ENCODE data around the gene TUBB4B.
"Not testable (repeated sequence)": the region's sequence is repeated elsewhere in the genome, so short reads cannot be mapped to it uniquely, and the experiment has no call there.

Gene TUBB4B

GRCh38 chr9:137237759-137238726, 3.0 kb upstream of the TUBB4B start:
- Mint-ChIP-seq H3K4me3 (no peak overlapping the region), H3K36me3 (peaks cover 7% of the 10 kb centered on the region), H3K9me3 (no peaks in the 10 kb centered on the region), H3K4me1 (peaks cover 16% of the 10 kb centered on the region), H3K27ac (no peak overlapping the region), H3K27me3 (no peaks in the 10 kb centered on the region)

GRCh38 chr9:137239541-137240200, 1.4 kb upstream of the TUBB4B start:
- not testable (repeated sequence) for H3K27me3 Mint-ChIP-seq, H3K27ac Mint-ChIP-seq, H3K36me3 Mint-ChIP-seq, H3K9me3 Mint-ChIP-seq
- H3K4me1 Mint-ChIP-seq = peaks cover 16% of the 10 kb centered on the region
- H3K4me3 Mint-ChIP-seq = peak overlapping the region; percentile 81

- H3K36me3 Mint-ChIP-seq = peaks cover 9% of the 10 kb centered on the region
- no peak overlapping the region for H3K27ac Mint-ChIP-seq
- no peaks in the 10 kb centered on the region for H3K9me3 Mint-ChIP-seq
- no peaks in the 10 kb centered on the region for H3K27me3 Mint-ChIP-seq
- H3K4me3 Mint-ChIP-seq = peak overlapping the region; percentile 81
- peaks cover 16% of the 10 kb centered on the region for H3K4me1 Mint-ChIP-seq
Measured at GRCh38 chr9:137240318-137240840, 708 bp upstream of the TUBB4B start.

- Mint-ChIP-seq H3K27ac (peak overlapping the region; percentile 72), H3K4me1 (peaks cover 16% of the 10 kb centered on the region)
Measured at GRCh38 chr9:137241490-137242268, 592 bp downstream of the TUBB4B start.

GRCh38 chr9:137242269-137243203, 1.4 kb downstream of the TUBB4B start:
- Mint-ChIP-seq H3K36me3 (peaks cover 9% of the 10 kb centered on the region), H3K9me3 (no peaks in the 10 kb centered on the region), H3K27me3 (no peaks in the 10 kb centered on the region), H3K4me3 (peak overlapping the region; percentile 87), H3K4me1 (peaks cover 13% of the 10 kb centered on the region), H3K27ac (peak overlapping the region; percentile 68)

More at GRCh38 chr9:137241490-137242268, 592 bp downstream of the TUBB4B start:
- Mint-ChIP-seq H3K9me3 (no peaks in the 10 kb centered on the region), H3K27me3 (no peaks in the 10 kb centered on the region), H3K4me3 (peak overlapping the region; percentile 93), H3K36me3 (peaks cover 9% of the 10 kb centered on the region)

- H3K36me3 Mint-ChIP-seq, H3K27ac Mint-ChIP-seq, H3K4me3 Mint-ChIP-seq, H3K27me3 Mint-ChIP-seq, H3K9me3 Mint-ChIP-seq: not testable (repeated sequence)
- peaks cover 13% of the 10 kb centered on the region for H3K4me1 Mint-ChIP-seq
Measured at GRCh38 chr9:137243266-137243625, 2.2 kb downstream of the TUBB4B start.

GRCh38 chr9:137243626-137244485, 2.8 kb downstream of the TUBB4B start:
- Mint-ChIP-seq H3K27ac (no peak overlapping the region), H3K9me3 (no peaks in the 10 kb centered on the region), H3K4me1 (peaks cover 11% of the 10 kb centered on the region), H3K36me3 (peaks cover 9% of the 10 kb centered on the region), H3K27me3 (no peaks in the 10 kb centered on the region), H3K4me3 (no peak overlapping the region)

GRCh38 chr9:137244486-137245449, 3.7 kb downstream of the TUBB4B start:
- no peaks in the 10 kb centered on the region for H3K9me3 Mint-ChIP-seq
- peaks cover 7% of the 10 kb centered on the region for H3K4me1 Mint-ChIP-seq
- no peak overlapping the region for H3K4me3 Mint-ChIP-seq
- no peak overlapping the region for H3K27ac Mint-ChIP-seq
- no peaks in the 10 kb centered on the region for H3K27me3 Mint-ChIP-seq
- H3K36me3 Mint-ChIP-seq = peaks cover 9% of the 10 kb centered on the region

GRCh38 chr9:137245450-137246421, 4.6 kb downstream of the TUBB4B start:
- peaks cover 9% of the 10 kb centered on the region for H3K36me3 Mint-ChIP-seq
- H3K4me3 Mint-ChIP-seq = no peak overlapping the region
- H3K9me3 Mint-ChIP-seq = no peaks in the 10 kb centered on the region
- H3K27me3 Mint-ChIP-seq = no peaks in the 10 kb centered on the region
- H3K4me1 Mint-ChIP-seq = peaks cover 7% of the 10 kb centered on the region
- H3K27ac Mint-ChIP-seq = peak overlapping the region; percentile 41

GRCh38 chr9:137247135-137247915, 6.2 kb downstream of the TUBB4B start:
- no peak overlapping the region for H3K4me3 Mint-ChIP-seq
- peaks cover 7% of the 10 kb centered on the region for H3K36me3 Mint-ChIP-seq
- H3K4me1 Mint-ChIP-seq = peaks cover 6% of the 10 kb centered on the region
- no peak overlapping the region for H3K27ac Mint-ChIP-seq
- H3K27me3 Mint-ChIP-seq = no peaks in the 10 kb centered on the region
- H3K9me3 Mint-ChIP-seq = no peaks in the 10 kb centered on the region

GRCh38 chr9:137247916-137248175, 6.8 kb downstream of the TUBB4B start:
- H3K4me1 Mint-ChIP-seq = peaks cover under 1% of the 10 kb centered on the region
- H3K36me3 Mint-ChIP-seq = peaks cover 4% of the 10 kb centered on the region
- no peaks in the 10 kb centered on the region for H3K9me3 Mint-ChIP-seq
- H3K27me3 Mint-ChIP-seq = no peaks in the 10 kb centered on the region
- no peak overlapping the region for H3K27ac Mint-ChIP-seq
- no peak overlapping the region for H3K4me3 Mint-ChIP-seq
